Stimulated activated CD8-positive, alpha-beta memory T cell treated with anti-CD3 and anti-CD28 coated beads, Interleukin-15, amount 100 ng/mL, for 1 hour (primary cell): ENCODE data around the gene HSDL1.
A peak's percentile ranks its signal among the peaks of the same experiment; 100 is the strongest.

ENCODE experiments used
- DNase-seq: peaks from one replicate; pipeline ENCODE4 v3.0.0-alpha.2; 2020; ENCODE audit warnings: low read depth

The HSDL1 gene

GRCh38 chr16:84176192-84177053, 31.4 kb upstream of the HSDL1 start:
- DNase-seq, result no peak

- peak; percentile 47 for DNase-seq
These were observed 30.5 kb upstream of the HSDL1 start for GRCh38 chr16:84175350-84176081.

GRCh38 chr16:84174396-84174795, 29.4 kb upstream of the HSDL1 start:
- DNase-seq, result no peak

- DNase-seq, result no peak
These were observed 24.9 kb upstream of the HSDL1 start for GRCh38 chr16:84169765-84170310.

GRCh38 chr16:84166796-84167695, 22.1 kb upstream of the HSDL1 start:
- no peak for DNase-seq

- no peak for DNase-seq
These were observed 20.8 kb upstream of the HSDL1 start for GRCh38 chr16:84165746-84166145.

- no peak for DNase-seq
These were observed 16.8 kb upstream of the HSDL1 start for GRCh38 chr16:84161801-84162200.

- no peak for DNase-seq
These were observed 16.1 kb upstream of the HSDL1 start for GRCh38 chr16:84161037-84161436.

GRCh38 chr16:84159800-84160199, 14.8 kb upstream of the HSDL1 start:
- DNase-seq, result no peak

GRCh38 chr16:84159007-84159406, 14.0 kb upstream of the HSDL1 start:
- no peak for DNase-seq

GRCh38 chr16:84156342-84156784, 11.4 kb upstream of the HSDL1 start:
- DNase-seq, result no peak

- DNase-seq, result no peak
These were observed 10.8 kb upstream of the HSDL1 start for GRCh38 chr16:84155771-84156170.

- DNase-seq, result no peak
These were observed 10.2 kb upstream of the HSDL1 start for GRCh38 chr16:84155226-84155625.

- no peak for DNase-seq
These were observed 8.8 kb upstream of the HSDL1 start for GRCh38 chr16:84153660-84154214.

GRCh38 chr16:84150926-84151325, 5.9 kb upstream of the HSDL1 start:
- no peak for DNase-seq

- DNase-seq, result peak; percentile 5
These were observed 643 bp downstream of the HSDL1 start for GRCh38 chr16:84144209-84144858.

GRCh38 chr16:84143784-84144199, 1.2 kb downstream of the HSDL1 start:
- DNase-seq, result no peak

- no peak for DNase-seq
These were observed 1.9 kb downstream of the HSDL1 start for GRCh38 chr16:84143081-84143480.

GRCh38 chr16:84141143-84141670, 3.8 kb downstream of the HSDL1 start:
- no peak for DNase-seq

GRCh38 chr16:84139628-84140258, 5.2 kb downstream of the HSDL1 start:
- no peak for DNase-seq
